GM21619 (cell line): ENCODE data around the gene PKD2L2.
"Not testable (repeated sequence)": the region's sequence is repeated elsewhere in the genome, so short reads cannot be mapped to it uniquely, and the experiment has no call there.

Experiments
- ATAC-seq: cut with Tn5 transposase; IDR thresholded peaks from one replicate; pipeline ENCODE4 v1.9.1; 2021; ENCODE audit not compliant: unreplicated experiment

The PKD2L2 gene

GRCh38 chr5:137888863-137889759 is at the start of gene PKD2L2:
PKD2L2 (plus strand) TSS chr5:137889457; CDS start chr5:137889492, 35 bp downstream.
- ATAC-seq: peak; percentile 89

DNA sequence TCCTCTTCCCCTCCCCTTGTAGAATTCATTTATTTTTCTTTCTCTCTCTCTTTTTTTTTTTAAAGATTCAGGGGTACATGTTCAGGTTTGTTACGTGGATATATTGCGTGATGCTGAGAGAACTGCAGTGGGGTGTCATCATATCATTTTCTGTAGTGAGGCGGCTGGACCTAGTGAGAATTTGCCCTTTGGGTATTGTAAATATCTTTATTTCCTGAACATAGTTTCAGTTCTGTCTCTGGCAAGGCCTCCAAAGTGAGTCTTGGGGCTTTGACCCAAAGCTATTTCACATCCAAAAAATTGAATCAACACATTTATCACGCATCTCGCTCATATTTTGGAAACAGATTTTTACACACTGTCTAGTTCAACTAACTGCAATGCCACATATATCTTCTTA is 47.0 kb upstream of the PKD2L2 start:
- no peak for ATAC-seq

DNA sequence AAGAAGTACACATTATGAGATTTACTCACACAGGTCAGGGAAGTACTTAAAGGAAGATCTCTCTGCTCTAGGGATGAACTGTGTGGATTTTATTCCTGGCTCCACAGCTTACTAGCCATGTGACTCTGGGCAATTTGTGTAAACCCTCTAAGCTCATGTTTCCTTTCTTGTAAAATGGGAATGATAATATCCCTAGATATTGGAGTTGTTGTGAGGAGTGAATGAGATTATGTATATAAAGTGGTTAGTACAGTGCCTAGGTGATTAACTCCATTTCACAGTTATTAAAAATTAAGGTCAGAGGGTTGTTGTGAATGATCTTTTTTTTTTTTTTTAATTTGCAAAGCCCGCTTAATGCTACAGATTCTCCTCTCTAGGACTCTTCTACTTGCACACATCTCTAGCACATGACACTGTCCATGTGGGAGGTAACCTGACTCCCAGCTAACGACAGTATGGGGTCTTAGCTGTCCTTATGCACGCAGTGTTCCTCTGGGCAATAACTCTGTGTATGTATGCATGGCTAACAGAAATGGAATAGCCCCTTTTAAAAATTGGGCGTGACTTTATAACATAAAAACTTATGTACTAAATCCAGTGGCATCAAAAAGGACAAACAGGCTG is 45.5 kb upstream of the PKD2L2 start:
- ATAC-seq: no peak

- no peak for ATAC-seq
Observed at GRCh38 chr5:137845472-137845871, 43.8 kb upstream of the PKD2L2 start.

GRCh38 chr5:137847687-137848086 is 41.6 kb upstream of the PKD2L2 start:
- peak; percentile 67 for ATAC-seq

DNA sequence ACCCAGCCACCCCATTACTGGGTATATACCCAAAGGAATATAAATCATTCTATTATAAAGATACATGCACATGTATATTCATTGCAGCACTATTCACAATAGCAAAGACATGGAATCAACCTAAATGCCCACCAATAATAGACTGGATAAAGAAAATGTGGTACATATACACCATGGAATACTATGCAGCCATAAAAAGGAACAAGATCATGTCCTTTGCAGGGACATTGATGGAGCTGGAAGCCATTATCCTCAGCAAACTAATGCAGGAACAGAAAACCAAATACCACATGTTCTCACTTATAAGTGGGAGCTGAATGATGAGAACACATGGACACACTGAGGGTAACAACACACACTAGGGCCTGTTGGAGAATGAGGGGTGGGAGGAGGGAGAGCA is 36.1 kb upstream of the PKD2L2 start:
- not testable (repeated sequence) for ATAC-seq

- ATAC-seq: peak; percentile 47
Observed at GRCh38 chr5:137856201-137856600, 33.1 kb upstream of the PKD2L2 start.

GRCh38 chr5:137856916-137857862 is 32.1 kb upstream of the PKD2L2 start:
- no peak for ATAC-seq

DNA sequence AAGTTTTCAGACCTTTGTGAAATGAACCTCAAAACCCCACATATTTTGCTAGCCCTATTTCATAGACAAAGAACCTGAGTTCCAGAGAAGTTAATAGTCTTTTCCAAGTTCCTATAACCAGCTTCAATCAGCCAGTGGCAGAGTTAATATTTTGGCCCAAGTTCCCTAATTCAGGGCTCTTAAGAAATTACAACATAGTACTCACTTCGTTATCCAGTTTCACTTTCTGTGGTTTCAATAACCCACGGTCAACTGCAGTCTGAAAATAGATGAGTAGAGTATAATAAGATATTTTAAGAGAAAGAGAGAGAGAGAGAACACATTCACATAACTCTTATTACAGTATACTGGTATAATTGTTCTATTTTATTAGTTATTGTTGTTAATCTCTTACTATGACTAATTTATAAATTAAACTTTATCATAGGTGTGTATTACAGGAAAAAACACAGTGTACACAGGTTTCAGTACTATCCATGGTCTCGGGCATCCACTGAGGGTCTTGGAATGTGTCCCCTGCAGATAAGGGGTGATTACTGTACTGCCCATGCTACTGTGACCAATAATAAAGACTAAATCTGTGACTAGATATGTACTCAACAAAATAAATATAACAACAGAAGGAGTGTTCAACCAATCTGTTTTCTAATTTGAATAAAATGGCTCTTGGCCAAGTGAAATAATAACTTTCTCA is 30.9 kb upstream of the PKD2L2 start:
- peak; percentile 84 for ATAC-seq

DNA sequence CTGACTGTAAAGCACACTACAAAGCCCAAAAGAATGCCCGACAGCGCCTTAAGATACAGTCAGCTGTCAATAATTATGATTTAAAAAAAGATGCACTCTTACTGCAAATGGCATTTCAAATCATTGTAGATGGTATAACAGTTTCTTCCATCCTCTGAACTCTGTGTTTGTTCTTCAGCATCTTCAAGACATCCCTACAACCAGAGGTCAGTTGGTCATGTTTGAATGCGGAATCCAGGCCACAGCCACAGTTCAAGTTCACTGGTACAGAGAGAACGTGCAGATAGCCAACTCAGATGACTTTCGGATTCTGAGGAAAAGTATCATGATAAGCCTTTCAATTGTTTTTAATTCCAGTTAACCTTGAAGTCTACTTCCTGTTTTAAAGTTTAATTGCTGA is 30.3 kb upstream of the PKD2L2 start:
- no peak for ATAC-seq

GRCh38 chr5:137862251-137862650 is 27.0 kb upstream of the PKD2L2 start:
- ATAC-seq: no peak

- not testable (repeated sequence) for ATAC-seq
Observed at GRCh38 chr5:137863653-137864052, 25.6 kb upstream of the PKD2L2 start.

DNA sequence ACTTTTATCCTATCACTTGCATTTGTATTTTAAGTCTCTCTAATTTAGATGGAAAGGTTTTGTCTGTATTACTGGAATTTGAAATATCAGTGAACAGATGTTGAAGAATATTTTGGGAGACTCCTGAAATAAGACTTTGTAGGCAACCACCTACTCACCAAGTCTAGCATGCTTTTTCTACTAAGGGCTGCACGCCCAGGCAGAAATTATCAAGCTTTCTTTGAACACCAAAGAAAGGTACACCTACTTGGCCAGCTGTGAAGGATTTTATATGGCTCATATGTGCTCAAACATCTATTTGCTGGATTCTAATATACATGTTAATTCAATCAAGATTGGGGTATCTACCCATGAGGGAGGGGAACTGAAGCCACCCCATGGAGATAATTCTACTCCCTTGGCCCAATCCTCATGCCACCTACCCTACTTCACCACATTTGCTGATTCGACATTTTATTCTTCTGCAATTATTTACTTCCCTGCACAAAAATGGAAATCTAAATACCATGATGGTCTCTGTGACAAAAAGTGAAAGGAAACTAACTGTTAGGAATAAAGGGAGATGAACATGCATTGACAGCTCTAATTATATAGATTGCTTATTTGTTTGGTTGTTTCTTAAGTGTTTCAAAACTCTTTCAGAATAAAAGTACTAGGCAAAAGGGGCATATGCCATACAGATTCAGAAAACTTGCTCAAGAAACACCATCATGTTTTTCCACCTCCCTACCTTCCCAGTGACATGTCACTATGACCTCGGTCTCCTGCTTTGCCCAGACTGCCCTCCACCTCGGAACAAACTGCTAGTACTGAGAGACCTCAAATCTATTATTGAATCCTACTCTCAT is 22.5 kb upstream of the PKD2L2 start:
- ATAC-seq: no peak

DNA sequence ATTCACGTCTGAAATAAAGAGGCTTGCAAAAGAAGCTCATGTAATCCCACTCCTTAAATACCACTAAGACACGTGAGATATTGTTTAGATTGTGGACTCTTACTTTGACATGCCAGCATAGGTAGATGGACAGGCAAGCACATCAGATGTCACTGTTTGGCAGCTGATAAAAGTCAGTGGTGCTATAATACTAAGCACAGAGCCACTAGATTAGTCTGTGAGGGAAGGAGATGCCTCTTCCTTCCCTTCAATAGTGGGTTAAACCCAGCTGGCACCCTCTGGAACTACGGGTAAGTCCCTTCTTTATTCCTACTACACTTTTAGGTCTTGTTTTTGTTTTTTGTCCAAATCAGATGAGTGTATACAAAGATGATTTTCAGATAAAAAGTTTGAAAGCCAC is 21.6 kb upstream of the PKD2L2 start, which contains the start of gene MYOT:
MYOT (plus strand) TSS at position 197 of the 400 bp plus-strand sequence. CDS start 2,792 bp downstream, outside the sequence.
- ATAC-seq: no peak

- no peak for ATAC-seq
Observed at GRCh38 chr5:137870647-137871339, 18.5 kb upstream of the PKD2L2 start.

DNA sequence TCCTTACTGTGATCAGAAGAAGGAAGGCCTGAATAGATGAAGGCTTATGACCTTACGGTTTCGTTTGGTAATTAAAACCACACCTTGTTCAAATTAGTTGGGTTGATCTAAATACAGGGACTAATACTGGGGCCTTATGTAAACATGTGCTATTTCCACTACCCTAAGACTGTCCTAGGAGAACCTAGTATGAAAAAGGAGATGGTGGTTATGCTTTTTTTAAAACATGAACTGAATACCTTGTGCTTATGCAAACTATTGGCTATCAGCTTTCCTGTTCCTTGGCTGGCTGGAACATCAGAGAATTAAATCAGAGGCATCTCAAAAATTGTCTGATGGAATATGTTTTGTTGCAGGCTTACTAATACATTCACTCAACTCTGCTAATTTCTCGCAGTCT is 17.7 kb upstream of the PKD2L2 start:
- no peak for ATAC-seq

- no peak for ATAC-seq
Observed at GRCh38 chr5:137872466-137872865, 16.8 kb upstream of the PKD2L2 start.

DNA sequence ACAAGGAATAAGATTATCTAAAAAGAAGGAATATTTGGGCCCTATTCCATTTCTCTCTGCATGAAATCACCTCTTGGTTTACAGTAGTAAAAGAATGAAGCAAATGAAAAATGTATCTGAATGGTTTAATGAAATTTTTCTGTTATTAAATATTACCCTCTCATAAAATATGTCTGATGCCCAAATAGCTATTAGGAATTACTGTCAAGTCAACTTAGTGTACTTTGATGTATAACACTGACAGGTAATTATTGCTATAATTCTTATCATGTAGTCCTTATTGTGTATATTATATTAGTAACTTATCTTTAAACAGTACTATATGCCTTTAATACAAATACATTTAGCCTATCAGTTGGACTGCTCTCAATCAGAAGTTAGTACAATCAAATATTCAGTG is 13.2 kb upstream of the PKD2L2 start:
- ATAC-seq: no peak

- no peak for ATAC-seq
Observed at GRCh38 chr5:137880313-137880712, 8.9 kb upstream of the PKD2L2 start.
